Pancreas (tissue), 10 donors: ENCODE results near the gene LAMA5. TPM values are rescaled to one million over a fixed set of nuclear protein-coding genes. Genes with fewer than 3 reads are reported as not detected.
A peak's percentile ranks its signal among the peaks of the same experiment; 100 is the strongest.

Source experiments
- ATAC-seq, 4 donors: fragments of 200-7000 bp; cut with Tn5 transposase; one replicate each; pipeline versions ENCODE4 v1.8.0 to v1.9.1; 2020; ENCODE audit warnings: mild to moderate bottlenecking in 4 of 4, moderate library complexity in 4 of 4
- DNase-seq, 6 donors: peaks; one replicate each; pipeline ENCODE4 v3.0.0-alpha.2; 2020
- FAIRE-seq: peaks from 2 replicates; lab custom pipeline; 2012; peaks lifted over from hg19 to GRCh38; lab: Jason Lieb, UNC
- H3K27ac ChIP-seq, 4 donors: fragments of 200-600 bp; sonication (generic); 1 replicate in 3 of 4; 2 replicates in 1 of 4; pipeline versions ENCODE4 v1.5.0 to v1.8.0; 2020
- H3K27me3 ChIP-seq, 4 donors: fragments of 200-600 bp; one replicate each; pipeline ENCODE4 v1.8.0; 2021
- H3K36me3 ChIP-seq, 3 donors: fragments of 200-600 bp; sonication (generic) in 1 of 3; one replicate each; pipeline versions ENCODE4 v1.5.0 to v1.8.0; 2020 to 2021
- H3K4me1 ChIP-seq, 3 donors: fragments of 200-600 bp; one replicate each; pipeline ENCODE4 v1.8.0; 2021
- H3K4me3 ChIP-seq, 4 donors: fragments of 200-600 bp; sonication (generic) in 2 of 4; one replicate each; pipeline versions ENCODE4 v1.5.0 to v1.8.0; 2020 to 2021
- H3K9me3 ChIP-seq, 4 donors: fragments of 200-600 bp; one replicate each; pipeline ENCODE4 v1.8.0; 2021
- CTCF ChIP-seq, 4 donors: fragments of 200-600 bp; sonication (generic) in 3 of 4; IDR thresholded peaks; one replicate each; pipeline versions ENCODE4 v1.5.0 to v1.8.0; 2021; ENCODE audit warnings: antibody characterized with exemption in 4 of 4
- WGBS, 2 donors: extraction: QIAGEN DNeasy Blood & Tissue Kit; methylation state at CpG; one replicate each; pipeline ENCODE4 v1.1.7; 2013; 5-methylcytosine and 5-hydroxymethylcytosine counted together
- intact Hi-C, 3 donors: fragments of 100-400 bp; cut with DNase I; formaldehyde crosslinking; loops; one replicate each; pipeline versions ENCODE4 v1.11.1 to v1.14.2; 2022
- polyA plus RNA-seq, 2 donors: library from polyadenylated mRNA; stranded (reverse); fragments of 200-250 nt; gene quantifications; one replicate each; pipeline ENCODE4 v1.2.3, GENCODE V29; 2013
- total RNA-seq, 6 donors: library from RNA; stranded (reverse); fragmentation: NEBNext Ultra II Directional in 4 of 6; extraction: Animal tissue kit (Norgen Biotek cat#: 25700) in 4 of 6; gene quantifications; one replicate each; pipeline versions ENCODE4 v1.2.1 to v1.2.4, GENCODE V29; 2021 to 2023
- donor health status: healthy with polysubstance abuse.
- donor health status: DM: no; HTN: no; CAD: no; lungs with moderate emphysema.
- donor health status: DM: no; HTN: no; CAD: no.
- donor health status: control.
- donor health status: control.
- donor health status: Bipolar disorder and iron deficiency.
- donor health status: DM: yes; HTN: yes; CAD: no.
- donor health status: DM: no; HTN: no; CAD: no.
- donor health status: DM: no; HTN: no; CAD: no.
- donor health status: DM: yes; HTN: yes; CAD: no.

Gene LAMA5
- total and polyA plus RNA-seq, 8 donors = 43.6 to 344 (median 62.2) TPM

- Histone ChIP-seq H3K4me1 (no peaks in the 10 kb centered on the region), H3K27ac (no peak overlapping the region), H3K36me3 (peaks cover 0 to 7% (median 6%) of the 10 kb centered on the region in 3 donors), H3K27me3 (no peaks in the 10 kb centered on the region), H3K9me3 (no peaks in the 10 kb centered on the region), H3K4me3 (no peak overlapping the region)
- ATAC-seq = no peak
- 92 to 95% methylated on average over 34 of the region's 34 CpGs for WGBS, 2 donors
- DNase-seq = peak in 2 of 6 donors; percentile 29 to 71
- no peak for FAIRE-seq
- TF ChIP-seq CTCF (IDR thresholded peaks at IDR 0.05) = no peak
- intact Hi-C loops = no loop called here
Measured at GRCh38 chr20:62346398-62347150, 20.5 kb downstream of the LAMA5 start.

GRCh38 chr20:62345681-62346370 is 21.3 kb downstream of the LAMA5 start:
- ATAC-seq (no peak), DNase-seq (peak in 2 of 6 donors; percentile 25 to 66), FAIRE-seq (no peak)
- Histone ChIP-seq H3K36me3 (peaks cover 0 to under 1% (median 0%) of the 10 kb centered on the region in 3 donors), H3K4me1 (no peaks in the 10 kb centered on the region), H3K4me3 (no peak overlapping the region), H3K9me3 (no peaks in the 10 kb centered on the region), H3K27ac (no peak overlapping the region), H3K27me3 (no peaks in the 10 kb centered on the region)
- 83 to 90% methylated on average over 25 of the region's 25 CpGs for WGBS, 2 donors
- intact Hi-C loops = no loop called here
- TF ChIP-seq CTCF (IDR thresholded peaks at IDR 0.05) = no peak

- no peaks in the 10 kb centered on the region for H3K36me3 ChIP-seq
- ATAC-seq = no peak
- intact Hi-C loops = no loop called here
- H3K4me1 ChIP-seq = no peaks in the 10 kb centered on the region
- H3K9me3 ChIP-seq = no peaks in the 10 kb centered on the region
- H3K27me3 ChIP-seq = no peaks in the 10 kb centered on the region
- no peak for TF ChIP-seq CTCF (IDR thresholded peaks at IDR 0.05)
- no peak overlapping the region for H3K4me3 ChIP-seq
- 90 to 92% methylated on average over 10 of the region's 10 CpGs for WGBS, 2 donors
- no peak for FAIRE-seq
- peak in 1 of 6 donors; percentile 11 for DNase-seq
- no peak overlapping the region for H3K27ac ChIP-seq
Measured at GRCh38 chr20:62344782-62345181, 22.3 kb downstream of the LAMA5 start.

GRCh38 chr20:62344092-62344491 is 23.0 kb downstream of the LAMA5 start:
- Histone ChIP-seq H3K4me3 (no peak overlapping the region), H3K27me3 (no peaks in the 10 kb centered on the region), H3K36me3 (no peaks in the 10 kb centered on the region), H3K9me3 (no peaks in the 10 kb centered on the region), H3K4me1 (no peaks in the 10 kb centered on the region), H3K27ac (no peak overlapping the region)
- intact Hi-C loops = no loop called here
- FAIRE-seq (no peak), ATAC-seq (no peak), DNase-seq (no peak)
- 94 to 96% methylated on average over 5 of the region's 5 CpGs for WGBS, 2 donors
- no peak for TF ChIP-seq CTCF (IDR thresholded peaks at IDR 0.05)
